GM20000 (cell line): ENCODE measurements around the gene EEF2KMT.

Experiments used
- DNase-seq: peaks from one replicate; pipeline ENCODE4 v3.0.0; 2012; ENCODE audit warnings: low spot score
- TF ChIP-seq, protein P1 (sequence below): IDR thresholded peaks from 2 replicates; pipeline ENCODE4 v1.5.1; 2012; ENCODE audit warnings: mild to moderate bottlenecking, control low read depth; ENCODE audit errors: extremely low read depth, missing control alignments

Gene EEF2KMT

DNA sequence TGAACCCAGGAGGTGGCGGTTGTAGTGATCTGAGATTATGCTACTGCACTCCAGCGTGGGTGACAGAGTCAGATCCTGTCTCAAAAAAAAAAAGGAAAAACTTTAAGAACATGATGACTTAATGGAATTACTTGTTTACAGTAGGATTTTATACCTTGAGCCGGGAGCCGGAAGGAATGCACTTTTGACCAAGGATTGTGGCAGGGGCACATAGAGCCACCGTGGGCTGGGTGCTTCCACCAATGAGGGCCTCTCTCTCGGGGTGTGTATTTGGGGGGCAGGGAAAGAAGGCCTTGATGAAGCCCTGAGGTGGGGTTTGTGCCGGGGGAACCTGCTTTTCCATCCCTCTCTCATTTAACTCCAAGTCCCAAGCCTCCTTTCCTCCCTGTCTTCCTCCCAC lies 57.1 kb downstream of the EEF2KMT start:
- no peak for DNase-seq
- TF ChIP-seq, protein P1, sequence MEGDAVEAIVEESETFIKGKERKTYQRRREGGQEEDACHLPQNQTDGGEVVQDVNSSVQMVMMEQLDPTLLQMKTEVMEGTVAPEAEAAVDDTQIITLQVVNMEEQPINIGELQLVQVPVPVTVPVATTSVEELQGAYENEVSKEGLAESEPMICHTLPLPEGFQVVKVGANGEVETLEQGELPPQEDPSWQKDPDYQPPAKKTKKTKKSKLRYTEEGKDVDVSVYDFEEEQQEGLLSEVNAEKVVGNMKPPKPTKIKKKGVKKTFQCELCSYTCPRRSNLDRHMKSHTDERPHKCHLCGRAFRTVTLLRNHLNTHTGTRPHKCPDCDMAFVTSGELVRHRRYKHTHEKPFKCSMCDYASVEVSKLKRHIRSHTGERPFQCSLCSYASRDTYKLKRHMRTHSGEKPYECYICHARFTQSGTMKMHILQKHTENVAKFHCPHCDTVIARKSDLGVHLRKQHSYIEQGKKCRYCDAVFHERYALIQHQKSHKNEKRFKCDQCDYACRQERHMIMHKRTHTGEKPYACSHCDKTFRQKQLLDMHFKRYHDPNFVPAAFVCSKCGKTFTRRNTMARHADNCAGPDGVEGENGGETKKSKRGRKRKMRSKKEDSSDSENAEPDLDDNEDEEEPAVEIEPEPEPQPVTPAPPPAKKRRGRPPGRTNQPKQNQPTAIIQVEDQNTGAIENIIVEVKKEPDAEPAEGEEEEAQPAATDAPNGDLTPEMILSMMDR = no peak

DNA sequence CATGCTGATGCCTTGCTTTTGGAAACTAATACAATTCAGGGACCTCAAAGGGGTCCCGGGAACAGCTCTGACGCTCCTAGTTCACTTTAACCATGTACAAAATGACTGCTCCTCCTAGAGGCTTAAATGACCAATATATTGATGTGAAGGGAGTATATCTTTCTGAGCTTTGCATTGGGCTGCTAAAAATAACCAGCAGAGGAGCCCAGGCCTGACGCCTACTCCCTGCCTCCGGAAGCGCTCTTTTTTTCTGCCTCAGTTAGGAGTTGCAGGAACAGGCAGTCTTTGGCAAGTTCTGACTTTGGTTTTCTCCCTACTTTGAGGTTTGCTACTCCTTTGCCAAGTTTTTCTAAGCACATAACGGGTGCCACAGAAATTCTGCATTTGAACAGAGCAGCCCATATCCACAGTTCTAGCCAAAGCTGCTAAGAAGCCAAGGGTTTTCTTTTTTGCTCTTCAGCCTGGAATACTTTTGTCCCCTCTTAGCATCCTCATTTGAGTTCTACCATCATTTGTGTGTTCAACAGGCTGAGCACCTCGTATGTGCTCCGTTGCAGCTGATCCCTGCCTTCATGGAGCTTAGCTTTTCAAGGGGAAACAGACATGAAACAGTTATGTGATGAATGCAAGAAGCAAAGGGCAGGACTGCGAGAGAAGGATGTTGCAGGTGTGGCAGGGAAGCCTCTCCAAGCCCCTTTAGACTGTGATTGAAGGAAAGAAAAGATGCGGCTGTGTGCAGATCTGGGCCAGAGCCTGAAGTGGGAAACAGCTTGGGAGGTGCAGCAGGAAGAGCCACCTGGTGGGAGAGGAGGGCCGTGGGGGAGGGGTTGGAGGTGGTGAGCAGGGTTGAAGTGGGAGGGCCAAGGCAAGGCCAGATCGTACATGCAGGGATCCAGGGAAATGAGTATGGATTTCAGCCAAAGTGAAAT lies 61.1 kb downstream of the EEF2KMT start:
- no peak for DNase-seq
- TF ChIP-seq, protein P1 = no peak

DNA sequence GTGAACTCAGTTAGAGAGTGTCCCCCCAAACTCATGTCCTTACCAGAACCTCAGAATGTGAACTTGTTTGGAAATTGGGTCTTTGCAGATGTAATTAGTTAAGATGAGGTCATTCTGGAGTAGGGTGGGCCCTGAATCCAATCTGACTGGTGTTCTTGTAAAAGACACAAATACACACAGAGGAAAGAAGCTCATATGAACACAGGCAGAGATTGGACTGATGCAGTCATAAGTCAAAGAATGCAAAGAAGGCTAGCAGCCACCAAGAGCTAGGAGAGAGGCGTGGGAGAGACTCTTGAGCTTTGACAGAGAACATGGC lies 61.7 kb downstream of the EEF2KMT start:
- TF ChIP-seq, protein P1 = no peak
- DNase-seq = no peak
